GM12801 (cell line): ENCODE data around the gene EN2.

ENCODE experiments used
- CTCF ChIP-seq: IDR thresholded peaks from one replicate; pipeline ENCODE4 v1.5.1; 2011; ENCODE audit warnings: control low read depth; ENCODE audit not compliant: insufficient read length; ENCODE audit errors: extremely low read depth

EN2 gene

GRCh38 chr7:155453296-155454182 lies 4.4 kb upstream of the EN2 start:
- no peak for TF ChIP-seq CTCF

- no peak for TF ChIP-seq CTCF
Measured at GRCh38 chr7:155454183-155455112, 3.5 kb upstream of the EN2 start.

- no peak for TF ChIP-seq CTCF
Measured at GRCh38 chr7:155455132-155455693, 2.7 kb upstream of the EN2 start.

- no peak for TF ChIP-seq CTCF
Measured at GRCh38 chr7:155455776-155456737, 1.9 kb upstream of the EN2 start.

GRCh38 chr7:155456738-155457543 lies 988 bp upstream of the EN2 start:
- TF ChIP-seq CTCF: no peak

- TF ChIP-seq CTCF: no peak
Measured at GRCh38 chr7:155457544-155458110, 302 bp upstream of the EN2 start.
